B cell (primary cell): Measurements from ENCODE around the gene POT1. TPM values are rescaled to one million over a fixed set of nuclear protein-coding genes. Genes with fewer than 3 reads are reported as not detected.

Experiments used
- ATAC-seq: fragments of 200-7000 bp; cut with Tn5 transposase; one replicate; pipeline ENCODE4 v1.10.0; 2021; ENCODE audit warnings: low read depth, mild to moderate bottlenecking, moderate number of reproducible peaks, moderate library complexity
- CTCF ChIA-PET: fragments of 350-600 bp; sonication (Branson Sonifier 250); formaldehyde crosslinking; loops from one replicate; lab custom pipeline; 2021; ENCODE audit warnings: antibody characterized with exemption, inconsistent platforms; lab: Charles Lee
- POLR2A ChIA-PET: fragments of 350-600 bp; sonication (Branson Sonifier 250); formaldehyde crosslinking; loops from one replicate; lab custom pipeline; 2021; ENCODE audit warnings: antibody characterized with exemption; lab: Charles Lee
- DNase-seq: peaks from one replicate; pipeline ENCODE4 v3.0.0; 2013
- H2AFZ ChIP-seq: 2 replicates; pipeline ENCODE4 v1.6.1; 2012; ENCODE audit warnings: mild to moderate bottlenecking, low read depth, low read length; ENCODE audit not compliant: insufficient read depth, poor library complexity, severe bottlenecking
- H3K27ac ChIP-seq, 2 donors: 1 replicate in 1 of 2; 2 replicates in 1 of 2; pipeline ENCODE4 v1.5.1; 2012 to 2013; ENCODE audit warnings: low read length in 2 of 2, mild to moderate bottlenecking in 2 of 2, moderate library complexity in 1 of 2
- H3K27me3 ChIP-seq, 4 experiments: fragments of 200-600 bp in 1 of 4; sonication (generic) in 1 of 4; replicated peaks in 1 of 4; 1 replicate in 2 of 4; 2 replicates in 2 of 4; pipeline versions ENCODE4 v1.6.1 to v1.7.0; 2013 to 2016; ENCODE audit warnings: low read length in 3 of 4, mild to moderate bottlenecking in 2 of 4, mixed read lengths in 1 of 4, moderate library complexity in 1 of 4; ENCODE audit not compliant: insufficient read depth in 4 of 4, control insufficient read depth in 3 of 4; ENCODE audit errors: control extremely low read depth in 1 of 4
- H3K36me3 ChIP-seq, 2 experiments: replicated peaks in 1 of 2; 1 replicate in 1 of 2; 2 replicates in 1 of 2; pipeline versions ENCODE4 v1.6.1 to v1.7.1; 2013; ENCODE audit warnings: low read length in 1 of 2; ENCODE audit not compliant: insufficient read depth in 2 of 2, control insufficient read depth in 1 of 2; ENCODE audit errors: control extremely low read depth in 1 of 2, extremely low read depth in 1 of 2
- H3K4me1 ChIP-seq, 2 donors: fragments of 200-600 bp in 1 of 2; sonication (generic) in 1 of 2; 1 replicate in 1 of 2; 2 replicates in 1 of 2; pipeline versions ENCODE4 v1.5.1 to v1.6.1; 2013 to 2017; ENCODE audit warnings: low read length in 2 of 2; ENCODE audit not compliant: control insufficient read depth in 2 of 2, insufficient read depth in 2 of 2
- H3K4me2 ChIP-seq: replicated peaks from 2 replicates; pipeline ENCODE3; 2012; ENCODE audit warnings: mild to moderate bottlenecking, low read depth, low read length; ENCODE audit not compliant: poor library complexity, severe bottlenecking
- H3K4me3 ChIP-seq, 5 experiments: fragments of 200-600 bp in 1 of 5; sonication (generic) in 1 of 5; 1 replicate in 3 of 5; 2 replicates in 2 of 5; pipeline versions ENCODE4 v1.5.1 to v1.7.0; 2011 to 2016; ENCODE audit warnings: low read length in 4 of 5, mild to moderate bottlenecking in 4 of 5, low read depth in 2 of 5, control low read depth in 1 of 5, moderate library complexity in 1 of 5; ENCODE audit not compliant: insufficient read depth in 1 of 5; ENCODE audit errors: control extremely low read depth in 1 of 5, extremely low read depth in 1 of 5
- H3K79me2 ChIP-seq: fragments of 200-600 bp; sonication (generic); one replicate; pipeline ENCODE4 v1.6.0; 2016; ENCODE audit warnings: low read length; ENCODE audit not compliant: control insufficient read depth, insufficient read depth
- H3K9ac ChIP-seq: fragments of 200-600 bp; sonication (generic); 2 replicates; pipeline ENCODE4 v1.6.1; 2017; ENCODE audit warnings: mild to moderate bottlenecking, low read length, moderate library complexity
- H3K9me3 ChIP-seq, 3 donors: one replicate each; pipeline versions ENCODE4 v1.6.1 to v1.7.1; 2013; ENCODE audit warnings: low read length in 2 of 3; ENCODE audit not compliant: control insufficient read depth in 2 of 3, insufficient read depth in 1 of 3; ENCODE audit errors: control extremely low read depth in 1 of 3
- H4K20me1 ChIP-seq: 2 replicates; pipeline ENCODE4 v1.6.0; 2012; ENCODE audit warnings: mild to moderate bottlenecking, low read length; ENCODE audit not compliant: insufficient read depth, control insufficient read depth, poor library complexity, severe bottlenecking
- H3K27ac Mint-ChIP-seq: one replicate; pipeline ENCODE4 v1.8.0; 2021; ENCODE audit warnings: mixed read lengths
- H3K27me3 Mint-ChIP-seq: one replicate; pipeline ENCODE4 v1.8.0; 2021; ENCODE audit warnings: mixed read lengths
- H3K4me1 Mint-ChIP-seq: one replicate; pipeline ENCODE4 v1.8.0; 2021; ENCODE audit warnings: mixed read lengths
- H3K4me3 Mint-ChIP-seq: one replicate; pipeline ENCODE4 v1.8.0; 2021; ENCODE audit warnings: mixed read lengths
- H3K9me3 Mint-ChIP-seq: one replicate; pipeline ENCODE4 v1.8.0; 2022; ENCODE audit warnings: mixed read lengths; ENCODE audit not compliant: insufficient read depth
- CTCF ChIP-seq: fragments of 200-600 bp; IDR thresholded peaks from one replicate; pipeline ENCODE4 v1.8.0; 2022; ENCODE audit warnings: antibody characterized with exemption, mild to moderate bottlenecking
- EZH2 ChIP-seq: IDR thresholded peaks from 2 replicates; pipeline ENCODE4 v1.6.1; 2012; ENCODE audit warnings: borderline replicate concordance, low read depth, mild to moderate bottlenecking, moderate library complexity, low read length; ENCODE audit not compliant: insufficient read depth, poor library complexity, severe bottlenecking
- WGBS: methylation state at CpG from one replicate; pipeline ENCODE4 v1.1.5; 2013; ENCODE audit warnings: missing lambda C conversion rate; ENCODE audit not compliant: insufficient coverage; 5-methylcytosine and 5-hydroxymethylcytosine counted together
- intact Hi-C: fragments of 100-400 bp; cut with micrococcal nuclease; formaldehyde crosslinking; loops from one replicate; pipeline ENCODE4 v1.10.0; 2022
- polyA plus RNA-seq: library from polyadenylated mRNA; depleted of rRNA; stranded (reverse); fragments of >200 nt; gene quantifications from 2 replicates; pipeline ENCODE4 v1.2.3, GENCODE V29; 2012
- total RNA-seq, 2 donors: library from RNA; stranded (reverse); fragments of 120-200 nt in 1 of 2; gene quantifications; 1 replicate in 1 of 2; 2 replicates in 1 of 2; pipeline versions ENCODE4 v1.2.3 to v1.2.4, GENCODE V29; 2013 to 2022

POT1 gene
- total and polyA plus RNA-seq, 2 donors (not counting 1 experiment from before 2014, with no cell fraction given), result 12.2 to 32.3 TPM

- Mint-ChIP-seq H3K4me1 (no peaks in the 10 kb centered on the region), H3K27ac (no peak overlapping the region), H3K9me3 (no peaks in the 10 kb centered on the region), H3K27me3 (no peaks in the 10 kb centered on the region), H3K4me3 (no peak overlapping the region)
- no peaks in the 10 kb centered on the region for H3K9me3 ChIP-seq
- no peak for TF ChIP-seq CTCF
- no peak for TF ChIP-seq EZH2
- H3K4me1 ChIP-seq, result no peaks in the 10 kb centered on the region
- H3K4me2 ChIP-seq, result no peak overlapping the region
- H3K36me3 ChIP-seq, result no peaks in the 10 kb centered on the region
- DNase-seq, result no peak
- H3K9ac ChIP-seq, result no peak overlapping the region
- H4K20me1 ChIP-seq, result no peaks in the 10 kb centered on the region
- WGBS, result 93% methylated on average over 2 of the region's 4 CpGs
- POLR2A ChIA-PET, result no interaction called here
- H2AFZ ChIP-seq, result no peak overlapping the region
- ATAC-seq, result no peak
- H3K79me2 ChIP-seq, result no peaks in the 10 kb centered on the region
- no peaks in the 10 kb centered on the region for H3K27me3 ChIP-seq
- CTCF ChIA-PET, result no interaction called here
- no peak overlapping the region for H3K27ac ChIP-seq
- intact Hi-C loops, result no loop called here
- no peak overlapping the region for H3K4me3 ChIP-seq
These were observed 35.9 kb upstream of the POT1 start for GRCh38 chr7:124965553-124965952.

- peaks cover 9% of the 10 kb centered on the region for H3K9me3 Mint-ChIP-seq
- WGBS, result 0% methylated on average over 1 of the region's 1 CpG
These were observed 30.1 kb upstream of the POT1 start for GRCh38 chr7:124959676-124960075.

More at GRCh38 chr7:124959676-124960075, 30.1 kb upstream of the POT1 start:
- Histone ChIP-seq H3K4me1 (no peaks in the 10 kb centered on the region), H3K27ac (no peak overlapping the region), H2AFZ (no peak overlapping the region), H3K4me3 (no peak overlapping the region), H3K9me3 (peaks cover 2 to 8% (median 6%) of the 10 kb centered on the region in 3 donors), H3K36me3 (no peaks in the 10 kb centered on the region), H3K4me2 (no peak overlapping the region), H3K79me2 (no peaks in the 10 kb centered on the region), H3K27me3 (no peaks in the 10 kb centered on the region), H3K9ac (no peak overlapping the region), H4K20me1 (no peaks in the 10 kb centered on the region)
- ChIA-PET CTCF (no interaction called here), POLR2A (no interaction called here)
- Mint-ChIP-seq H3K27me3 (no peaks in the 10 kb centered on the region), H3K4me1 (no peaks in the 10 kb centered on the region), H3K27ac (no peak overlapping the region), H3K4me3 (no peak overlapping the region)
- TF ChIP-seq CTCF (no peak), EZH2 (no peak)
- DNase-seq (no peak), ATAC-seq (no peak)
- intact Hi-C loops, result no loop called here
